ENCODE results near the gene RBBP4. TPM values are rescaled to one million over a fixed set of nuclear protein-coding genes. Genes with fewer than 3 reads are reported as not detected.
"Not testable (repeated sequence)": the region's sequence is repeated elsewhere in the genome, so short reads cannot be mapped to it uniquely, and the experiment has no call there.

RBBP4 gene
- total RNA-seq, 1 donor: 106 TPM

DNA sequence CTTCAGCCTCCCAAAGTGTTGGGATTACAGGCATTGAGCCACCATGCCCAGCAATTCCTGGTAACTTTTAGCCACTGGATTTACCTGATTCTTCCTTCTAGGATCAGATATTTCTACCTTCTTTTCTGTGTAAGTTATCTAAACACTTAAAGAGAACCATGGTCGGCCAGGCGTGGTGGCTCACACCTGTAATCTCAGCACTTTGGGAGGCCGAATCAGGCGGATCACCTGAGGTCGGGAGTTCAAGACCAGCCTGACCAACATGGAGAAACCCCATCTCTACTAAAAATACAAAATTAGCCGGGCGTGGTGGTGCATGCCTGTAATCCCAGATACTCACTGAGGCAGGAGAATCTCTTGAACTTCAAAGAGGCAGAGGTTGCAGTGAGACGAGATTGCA is 46.0 kb downstream of the RBBP4 start:
- not testable (repeated sequence) for H3K9me3 ChIP-seq (ENCODE audit: low read depth, low read length); H3K27me3 ChIP-seq (ENCODE audit: insufficient read depth, low read length); H3K4me3 ChIP-seq (ENCODE audit: low read length); H3K4me1 ChIP-seq (ENCODE audit: insufficient read depth, low read length)

DNA sequence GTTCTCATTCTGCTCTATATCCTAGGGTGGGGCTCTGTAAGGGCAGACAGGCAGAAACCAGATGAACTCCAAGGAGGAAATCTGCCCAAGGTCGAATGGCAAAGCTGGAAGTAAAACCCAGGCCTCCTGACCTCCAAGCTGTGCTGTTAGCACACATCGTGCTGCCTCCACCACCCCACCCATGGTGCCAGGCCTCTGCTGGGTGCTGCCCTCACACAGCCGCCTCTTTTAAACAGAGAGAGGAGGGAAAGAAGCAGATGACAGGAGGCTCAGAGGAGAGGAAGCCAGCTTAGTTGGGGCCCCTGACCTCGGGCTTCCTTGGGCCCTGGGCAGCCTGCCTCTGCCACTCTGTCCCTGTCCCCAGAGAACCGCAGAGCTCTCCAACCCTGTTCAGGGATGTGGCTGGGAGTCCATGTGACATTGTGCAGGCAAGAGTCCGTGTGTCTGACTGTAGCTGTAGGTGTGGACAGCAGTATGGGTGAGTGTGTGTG is 50.5 kb downstream of the RBBP4 start:
- Histone ChIP-seq H3K4me1 (ENCODE audit: insufficient read depth, low read length) (peaks cover 9% of the 10 kb centered on the region), H3K27me3 (ENCODE audit: insufficient read depth, low read length) (peaks cover 29% of the 10 kb centered on the region), H3K4me3 (ENCODE audit: low read length) (no peak overlapping the region), H3K9me3 (ENCODE audit: low read depth, low read length) (no peaks in the 10 kb centered on the region)

DNA sequence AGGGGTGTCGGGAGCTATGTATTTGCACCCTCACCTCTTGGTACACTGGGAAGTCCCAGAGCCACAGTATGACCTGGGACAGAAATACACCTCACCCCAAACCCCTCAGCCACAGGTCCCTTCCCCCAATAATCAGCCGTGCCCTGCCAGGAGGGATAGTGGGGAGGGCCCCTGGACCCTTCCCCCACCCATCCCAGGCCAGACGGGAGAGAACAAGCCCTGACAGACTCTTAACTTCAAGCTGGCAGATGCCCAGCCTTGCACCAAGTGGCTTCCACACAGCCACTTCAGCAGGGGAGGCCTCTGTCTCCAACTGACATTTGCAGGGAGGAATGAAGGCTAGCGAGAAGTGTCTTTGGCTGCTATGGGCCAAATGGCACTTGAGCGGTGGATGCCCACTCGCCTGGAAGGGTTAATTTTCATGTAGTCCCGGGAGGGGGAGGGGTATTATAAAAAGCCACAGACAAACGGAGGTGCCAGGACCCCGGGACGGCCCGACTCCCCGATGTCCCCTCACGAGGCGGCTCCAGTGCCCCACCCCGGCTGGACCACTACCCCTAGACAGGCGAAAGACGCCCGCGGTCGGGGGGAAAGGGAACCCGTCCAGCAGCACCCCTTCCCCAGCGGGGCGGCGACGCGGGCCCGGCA is 51.1 kb downstream of the RBBP4 start:
- Histone ChIP-seq H3K4me3 (ENCODE audit: low read length) (no peak overlapping the region), H3K27me3 (ENCODE audit: insufficient read depth, low read length) (peaks cover 29% of the 10 kb centered on the region), H3K9me3 (ENCODE audit: low read depth, low read length) (no peaks in the 10 kb centered on the region), H3K4me1 (ENCODE audit: insufficient read depth, low read length) (peaks cover 9% of the 10 kb centered on the region)

DNA sequence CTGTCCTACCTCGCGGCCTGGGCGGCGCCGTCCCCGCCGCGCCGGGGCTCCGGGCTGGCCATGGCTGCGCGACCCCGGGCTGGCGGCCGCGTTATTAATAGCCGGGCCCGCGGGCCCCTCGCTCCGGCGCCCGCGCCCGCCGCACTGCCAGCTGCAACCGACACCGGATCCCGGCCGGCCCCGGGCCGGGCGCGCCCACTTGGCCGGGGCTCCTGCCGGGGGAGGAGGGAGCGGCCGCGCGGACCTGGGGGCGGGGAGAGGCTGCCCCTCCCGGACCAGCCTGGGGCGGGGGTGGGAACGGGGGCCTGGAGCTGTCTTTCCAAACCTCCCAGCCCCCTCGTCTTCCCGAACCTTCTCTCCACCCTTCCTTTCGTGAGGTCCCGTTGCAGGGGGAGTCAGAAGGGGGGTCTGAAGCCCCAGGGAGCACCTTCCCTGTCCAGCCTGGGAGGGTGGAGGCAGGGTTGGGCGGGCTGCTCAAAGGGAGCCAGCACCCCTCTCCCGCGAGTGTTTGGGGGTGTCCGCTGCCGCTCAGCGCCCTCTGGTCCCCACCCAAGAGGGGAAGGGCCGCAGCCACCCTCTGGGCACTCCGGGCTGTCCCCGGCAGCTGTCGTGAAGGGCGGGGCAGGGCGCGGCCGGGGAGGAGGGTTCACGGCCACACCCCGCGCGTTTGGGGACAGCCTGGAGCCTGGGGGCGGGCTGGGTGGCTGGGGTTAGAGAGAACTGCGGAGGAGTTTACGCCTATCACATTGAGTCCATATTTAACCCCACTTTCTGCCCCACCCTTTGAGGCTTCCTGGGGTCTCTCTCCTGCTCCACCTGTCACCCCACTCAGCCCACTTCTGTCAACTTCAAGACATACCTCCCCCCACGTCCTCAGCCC is 51.8 kb downstream of the RBBP4 start, which contains the start of gene SYNC:
Gene SYNC (minus strand): TSS at position 172 of the 880 bp plus-strand sequence. CDS start 110 bp downstream, at position 62.
- Histone ChIP-seq H3K27me3 (ENCODE audit: insufficient read depth, low read length) (peaks cover 29% of the 10 kb centered on the region), H3K4me1 (ENCODE audit: insufficient read depth, low read length) (peaks cover 9% of the 10 kb centered on the region), H3K9me3 (ENCODE audit: low read depth, low read length) (no peaks in the 10 kb centered on the region), H3K4me3 (ENCODE audit: low read length) (no peak within 1 kb of the TSS)

DNA sequence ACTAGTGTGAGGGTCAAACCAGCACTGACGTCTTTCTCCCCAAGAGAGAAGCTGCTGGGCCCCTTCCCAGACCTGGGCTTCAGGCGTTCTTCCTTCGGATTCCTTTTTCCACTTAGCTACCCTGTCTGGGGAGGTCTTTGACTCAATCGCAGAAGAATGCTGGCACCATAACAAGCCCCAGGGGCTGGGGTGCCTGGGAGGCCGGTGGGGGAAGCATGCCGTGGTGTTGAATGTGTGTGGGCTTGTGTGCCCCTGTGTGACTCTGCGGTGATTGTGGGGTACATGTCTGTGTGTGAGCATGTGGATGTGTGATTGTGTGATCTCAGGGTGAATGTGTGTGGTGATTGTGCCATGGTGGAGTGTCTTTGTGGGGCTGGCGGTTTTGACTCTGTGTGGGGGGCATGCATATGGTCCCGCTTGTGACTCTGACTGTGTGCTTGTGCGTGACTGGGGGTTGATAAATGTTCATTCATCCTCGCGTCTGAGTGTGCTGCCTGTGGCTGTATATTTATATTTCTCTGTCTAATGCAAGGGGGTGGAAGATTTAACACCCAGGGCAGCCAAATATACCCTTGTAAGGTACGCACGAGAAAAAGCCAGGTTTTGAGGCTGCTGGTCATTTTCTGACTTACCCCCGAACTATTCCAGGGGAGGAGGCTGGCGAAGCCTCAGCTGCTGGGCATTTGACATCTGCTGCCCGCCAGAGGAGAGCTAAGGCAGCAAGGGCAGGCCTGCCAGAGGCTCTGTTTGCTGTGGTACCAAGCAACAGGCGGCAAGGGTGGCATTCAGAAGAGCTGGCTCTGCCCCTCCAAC is 52.7 kb downstream of the RBBP4 start:
- H3K4me1 ChIP-seq (ENCODE audit: insufficient read depth, low read length): peaks cover 9% of the 10 kb centered on the region
- no peak overlapping the region for H3K4me3 ChIP-seq (ENCODE audit: low read length)
- no peaks in the 10 kb centered on the region for H3K9me3 ChIP-seq (ENCODE audit: low read depth, low read length)
- H3K27me3 ChIP-seq (ENCODE audit: insufficient read depth, low read length): peaks cover 29% of the 10 kb centered on the region

DNA sequence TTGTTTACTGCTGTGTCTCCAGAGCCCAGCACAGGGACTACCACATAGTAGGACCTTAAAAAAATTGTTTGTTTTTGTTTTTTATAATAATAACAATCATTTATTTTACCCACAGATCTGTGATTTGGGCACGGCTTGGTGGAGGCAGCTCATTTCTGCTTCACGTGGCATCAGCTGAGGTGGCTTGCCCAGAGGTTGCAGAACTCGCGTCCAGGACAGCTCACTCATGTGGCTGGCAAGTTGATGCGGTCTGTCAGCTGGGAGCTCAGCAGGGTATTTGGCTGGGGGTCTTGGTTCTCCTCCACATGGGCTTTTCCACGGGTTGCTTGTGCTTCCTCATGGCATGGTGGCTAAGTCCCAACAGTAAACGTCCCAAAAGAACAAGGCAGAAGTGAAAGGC is 54.5 kb downstream of the RBBP4 start:
- no peak overlapping the region for H3K4me3 ChIP-seq (ENCODE audit: low read length)
- no peaks in the 10 kb centered on the region for H3K9me3 ChIP-seq (ENCODE audit: low read depth, low read length)
- peaks cover 29% of the 10 kb centered on the region for H3K27me3 ChIP-seq (ENCODE audit: insufficient read depth, low read length)
- H3K4me1 ChIP-seq (ENCODE audit: insufficient read depth, low read length): peaks cover 9% of the 10 kb centered on the region

DNA sequence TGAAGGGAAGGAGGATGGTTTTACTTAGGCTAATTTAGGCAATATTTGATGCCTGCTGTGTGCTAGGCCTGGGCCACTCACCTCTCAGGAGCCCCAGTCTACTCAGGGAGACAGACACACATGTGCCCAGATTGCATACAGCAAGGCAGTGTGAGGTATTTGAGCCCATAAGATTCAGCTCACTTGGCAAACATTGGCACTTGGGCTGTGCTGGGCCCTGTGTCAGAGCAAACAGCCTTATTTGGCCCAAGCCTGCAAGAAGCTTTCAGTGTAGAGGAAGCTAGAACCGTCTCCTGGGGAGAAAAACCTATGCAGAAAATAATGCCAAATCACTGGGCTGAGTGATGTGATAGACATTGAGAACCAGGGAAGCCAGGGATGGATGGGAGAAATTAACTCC is 55.5 kb downstream of the RBBP4 start:
- no peaks in the 10 kb centered on the region for H3K9me3 ChIP-seq (ENCODE audit: low read depth, low read length)
- H3K4me3 ChIP-seq (ENCODE audit: low read length): no peak overlapping the region
- peaks cover 29% of the 10 kb centered on the region for H3K27me3 ChIP-seq (ENCODE audit: insufficient read depth, low read length)
- peaks cover 12% of the 10 kb centered on the region for H3K4me1 ChIP-seq (ENCODE audit: insufficient read depth, low read length)

DNA sequence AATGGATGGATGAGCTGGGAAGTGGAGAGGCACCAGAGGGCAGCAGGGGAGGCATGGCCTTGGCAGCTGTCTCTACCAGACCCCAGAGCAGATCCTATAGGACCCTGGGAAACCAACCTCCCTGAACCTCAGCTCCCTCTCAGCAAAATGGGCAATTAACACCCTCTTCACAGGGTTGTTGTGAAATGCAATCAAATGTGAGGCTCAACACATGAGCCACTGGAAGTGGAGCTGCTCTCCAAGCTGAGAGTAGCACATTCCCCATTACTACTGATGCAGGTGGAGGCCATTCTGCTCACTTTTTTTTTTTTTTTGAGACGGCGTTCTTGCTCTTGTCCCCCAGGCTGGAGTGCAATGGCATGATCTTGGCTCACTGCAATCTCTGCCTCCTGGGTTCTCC is 58.1 kb downstream of the RBBP4 start:
- Histone ChIP-seq H3K27me3 (ENCODE audit: insufficient read depth, low read length) (peaks cover 10% of the 10 kb centered on the region), H3K9me3 (ENCODE audit: low read depth, low read length) (no peaks in the 10 kb centered on the region), H3K4me1 (ENCODE audit: insufficient read depth, low read length) (peaks cover 14% of the 10 kb centered on the region), H3K4me3 (ENCODE audit: low read length) (no peak overlapping the region)

DNA sequence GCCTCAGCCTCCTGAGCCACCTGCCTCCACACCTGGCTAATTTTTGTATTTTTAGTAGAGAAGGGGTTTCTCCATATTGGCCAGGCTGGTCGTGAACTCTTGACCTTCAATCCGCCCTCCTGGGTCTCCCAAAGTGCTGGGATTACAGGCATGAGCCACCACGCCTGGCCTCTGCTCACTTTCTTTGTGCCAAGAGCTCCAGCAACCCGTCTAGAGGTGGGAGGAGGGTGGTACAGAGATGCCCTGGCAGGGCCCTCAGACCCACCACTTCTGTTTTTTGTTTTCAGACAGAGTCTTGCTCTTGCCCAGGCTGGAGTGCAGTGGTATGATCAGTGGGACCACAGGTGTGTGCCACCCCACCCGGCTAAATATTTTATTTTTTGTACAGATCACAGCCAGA is 58.5 kb downstream of the RBBP4 start:
- peaks cover 7% of the 10 kb centered on the region for H3K27me3 ChIP-seq (ENCODE audit: insufficient read depth, low read length)
- no peaks in the 10 kb centered on the region for H3K9me3 ChIP-seq (ENCODE audit: low read depth, low read length)
- no peak overlapping the region for H3K4me3 ChIP-seq (ENCODE audit: low read length)
- peaks cover 14% of the 10 kb centered on the region for H3K4me1 ChIP-seq (ENCODE audit: insufficient read depth, low read length)

DNA sequence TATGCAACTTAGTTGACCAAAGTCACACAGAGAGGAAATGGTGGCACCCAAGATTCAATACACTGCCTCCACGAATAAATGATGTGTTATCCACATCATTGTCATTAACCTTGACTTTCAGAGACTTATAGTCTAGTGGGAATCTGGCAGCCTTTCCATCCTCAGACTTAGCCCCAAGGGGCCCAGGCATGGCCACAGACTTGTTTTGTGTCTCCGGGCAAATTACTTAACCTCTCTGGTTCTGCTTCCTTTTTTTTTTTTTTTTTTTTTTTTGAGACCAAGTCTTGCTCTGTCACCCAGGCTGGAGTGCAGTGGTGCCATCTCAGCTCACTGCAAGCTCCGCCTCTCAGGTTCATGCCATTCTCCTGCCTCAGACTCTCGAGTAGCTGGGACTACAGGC is 60.2 kb downstream of the RBBP4 start:
- H3K4me1 ChIP-seq (ENCODE audit: insufficient read depth, low read length): peaks cover 14% of the 10 kb centered on the region
- H3K9me3 ChIP-seq (ENCODE audit: low read depth, low read length); H3K4me3 ChIP-seq (ENCODE audit: low read length); H3K27me3 ChIP-seq (ENCODE audit: insufficient read depth, low read length): not testable (repeated sequence)

DNA sequence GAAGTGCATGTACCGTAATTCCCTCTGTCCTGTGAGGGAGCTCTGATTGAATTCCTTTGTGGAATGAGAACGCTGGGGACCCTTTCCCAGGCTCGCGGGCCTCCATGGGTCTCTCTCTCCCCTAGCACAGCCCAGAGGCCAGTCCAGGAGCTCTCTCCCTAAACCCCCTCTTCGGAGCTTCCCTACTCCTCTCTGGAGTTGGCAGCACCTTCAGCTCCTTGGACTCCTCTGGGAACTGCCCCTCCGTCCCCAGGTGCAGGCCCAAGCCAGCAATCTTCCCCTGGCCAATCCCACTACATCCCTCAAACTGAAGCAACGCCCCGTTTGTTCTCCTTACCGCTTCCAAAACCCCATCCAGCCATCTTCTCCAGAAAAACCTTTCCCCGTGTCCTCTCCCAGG is 62.1 kb downstream of the RBBP4 start:
- Histone ChIP-seq H3K9me3 (ENCODE audit: low read depth, low read length) (no peaks in the 10 kb centered on the region), H3K4me3 (ENCODE audit: low read length) (no peak overlapping the region), H3K4me1 (ENCODE audit: insufficient read depth, low read length) (peaks cover 14% of the 10 kb centered on the region), H3K27me3 (ENCODE audit: insufficient read depth, low read length) (no peaks in the 10 kb centered on the region)

DNA sequence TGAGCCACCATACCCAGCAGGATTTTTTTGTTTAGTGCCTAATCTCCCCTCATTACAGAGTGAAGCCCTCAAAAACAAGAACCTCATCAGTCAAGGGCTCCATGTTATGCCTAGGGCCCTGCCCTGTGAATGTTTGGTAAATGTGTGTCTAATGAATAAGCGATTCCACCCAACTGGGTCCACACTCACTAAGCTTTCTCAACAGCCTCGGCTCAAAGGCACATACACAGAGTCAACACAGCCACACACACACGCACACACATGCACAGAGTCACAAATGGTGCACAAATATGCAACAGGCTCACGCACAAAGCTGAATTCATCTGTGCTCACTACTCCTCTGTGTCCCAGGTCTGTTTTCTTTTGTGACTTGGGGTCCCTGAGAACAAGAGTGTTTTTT is 63.3 kb downstream of the RBBP4 start:
- Histone ChIP-seq H3K4me1 (ENCODE audit: insufficient read depth, low read length) (peaks cover 14% of the 10 kb centered on the region), H3K27me3 (ENCODE audit: insufficient read depth, low read length) (no peaks in the 10 kb centered on the region), H3K9me3 (ENCODE audit: low read depth, low read length) (no peaks in the 10 kb centered on the region), H3K4me3 (ENCODE audit: low read length) (no peak overlapping the region)

DNA sequence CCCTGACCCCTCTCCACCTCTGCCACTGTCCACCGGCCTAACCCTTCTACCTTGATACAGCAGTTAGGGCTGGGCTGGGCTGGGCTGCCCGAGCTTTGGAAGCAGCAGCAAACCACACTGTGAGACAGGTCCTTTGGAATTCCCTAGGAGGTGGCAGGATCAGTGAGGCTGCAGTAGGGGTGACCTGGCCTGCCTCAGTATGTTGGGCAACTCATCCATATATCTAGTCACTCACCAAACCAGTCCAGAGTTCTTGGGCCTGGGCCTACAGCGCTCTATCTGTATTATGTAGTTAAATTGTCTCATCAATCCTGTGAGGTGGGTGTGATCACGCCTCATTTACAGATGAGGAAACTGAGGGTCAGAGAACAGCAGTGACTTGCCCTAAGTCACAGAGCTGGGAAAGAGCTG is 64.9 kb downstream of the RBBP4 start:
- peaks cover 12% of the 10 kb centered on the region for H3K4me1 ChIP-seq (ENCODE audit: insufficient read depth, low read length)
- H3K9me3 ChIP-seq (ENCODE audit: low read depth, low read length): no peaks in the 10 kb centered on the region
- H3K4me3 ChIP-seq (ENCODE audit: low read length): no peak overlapping the region
- no peaks in the 10 kb centered on the region for H3K27me3 ChIP-seq (ENCODE audit: insufficient read depth, low read length)

DNA sequence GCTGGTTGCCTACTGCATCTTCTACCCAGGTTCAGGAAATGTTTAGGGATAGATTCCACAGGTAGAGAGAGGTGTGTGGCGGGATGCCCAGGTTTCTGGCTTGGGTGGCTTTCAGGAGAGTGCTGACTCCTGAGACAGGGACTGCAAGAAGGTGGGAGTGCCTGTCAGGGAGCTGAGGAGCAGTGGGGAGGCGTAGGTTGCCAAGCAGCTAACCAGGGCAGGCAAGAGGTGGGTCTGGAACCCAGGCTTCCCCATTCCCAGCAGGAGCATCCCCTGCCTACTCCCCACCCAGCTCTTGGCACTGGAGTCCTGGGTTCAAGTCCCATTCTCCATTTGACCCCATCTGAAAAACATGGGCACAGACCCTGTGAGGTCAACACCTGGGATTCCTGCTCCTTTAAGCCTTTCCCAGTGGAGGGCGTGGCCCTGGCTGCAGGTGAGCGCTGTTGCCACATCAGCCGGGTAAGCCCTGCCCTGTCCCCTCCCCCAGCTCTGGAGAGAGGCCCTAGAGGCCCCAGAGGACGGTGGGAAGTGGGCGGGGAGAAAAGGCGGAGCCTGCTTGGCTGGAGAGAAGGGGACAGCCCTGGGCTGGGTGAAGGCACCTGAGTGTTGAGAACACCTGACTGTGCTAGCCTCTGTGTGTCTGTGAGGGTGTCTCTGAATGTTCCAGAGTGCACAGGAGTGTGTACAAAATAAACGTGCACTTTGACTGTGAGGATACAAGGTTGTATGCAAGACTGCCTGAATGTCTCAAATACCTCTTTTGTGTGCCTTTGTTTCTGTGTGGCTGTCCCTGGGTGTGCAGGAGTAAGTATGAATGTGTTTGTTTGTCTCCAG is 65.5 kb downstream of the RBBP4 start:
- H3K4me3 ChIP-seq (ENCODE audit: low read length): no peak overlapping the region
- H3K9me3 ChIP-seq (ENCODE audit: low read depth, low read length): no peaks in the 10 kb centered on the region
- no peaks in the 10 kb centered on the region for H3K27me3 ChIP-seq (ENCODE audit: insufficient read depth, low read length)

More for the DNA sequence above, 65.5 kb downstream of the RBBP4 start:
- peaks cover 10% of the 10 kb centered on the region for H3K4me1 ChIP-seq (ENCODE audit: insufficient read depth, low read length)

Measured in mononuclear cell (primary cell).